Keratinocyte (primary cell): ENCODE results near the gene SHISAL2B.

Source experiments
- CTCF ChIP-seq, 3 experiments: IDR thresholded peaks in 1 of 3; conservative IDR thresholded peaks in 1 of 3; optimal IDR thresholded peaks in 1 of 3; 2 replicates in 2 of 3; 3 replicates in 1 of 3; pipeline versions ENCODE3 to v1.5.1; 2011; ENCODE audit warnings: low read length in 3 of 3, mild to moderate bottlenecking in 3 of 3, moderate library complexity in 2 of 3, control low read depth in 1 of 3, inconsistent platforms in 1 of 3; ENCODE audit not compliant: insufficient read depth in 2 of 3; ENCODE audit errors: extremely low read depth in 1 of 3
- EZH2 ChIP-seq: IDR thresholded peaks from one replicate; pipeline ENCODE4 v1.6.1; 2012; ENCODE audit warnings: inconsistent platforms, mild to moderate bottlenecking, low read length, moderate library complexity

GRCh38 chr5:64742821-64743220 is 52.5 kb downstream of the SHISAL2B start:
- TF ChIP-seq CTCF (optimal IDR thresholded peaks at IDR 0.05 in 1 of 3, IDR thresholded peaks at IDR 0.05 in 1 of 3, conservative IDR thresholded peaks at IDR 0.05 in 1 of 3; ENCODE audit: extremely low read depth in 1 of 3, insufficient read depth in 2 of 3, low read length in 3 of 3) (no peak), EZH2 (no peak)
